Body of pancreas (tissue), 4 donors: ENCODE results near the gene DLGAP1.

Experiments used
- CTCF ChIP-seq, 7 experiments: fragments of 450-650 bp in 4 of 7; fragments of 200-600 bp in 3 of 7; sonication (generic) in 3 of 7; IDR thresholded peaks; one replicate each; pipeline ENCODE4 v1.5.1; 2016 to 2019; ENCODE audit warnings: antibody characterized with exemption in 7 of 7
- POLR2A ChIP-seq, 3 donors: fragments of 450-650 bp; IDR thresholded peaks; one replicate each; pipeline ENCODE4 v1.6.1; 2016; ENCODE audit warnings: antibody characterized with exemption in 3 of 3, mild to moderate bottlenecking in 2 of 3

GRCh38 chr18:4084382-4084900, 370.7 kb downstream of the DLGAP1 start:
- no peak for TF ChIP-seq CTCF (IDR thresholded peaks at IDR 0.05)
- no peak for TF ChIP-seq POLR2A (IDR thresholded peaks at IDR 0.05)
